PFSK-1 (cell line): ENCODE measurements around the gene LRRC55.

ENCODE experiments used
- POLR2AphosphoS5 ChIP-seq: IDR thresholded peaks from 2 replicates; pipeline ENCODE4 v1.6.1; 2012; ENCODE audit warnings: low read depth, mild to moderate bottlenecking, control low read depth, low read length, moderate library complexity
- REST ChIP-seq, 2 experiments: IDR thresholded peaks; 2 replicates each; pipeline versions ENCODE4 v1.6.1 to v1.8.0; 2011 to 2012; ENCODE audit warnings: low read depth in 2 of 2, low read length in 2 of 2, control low read depth in 1 of 2, inconsistent platforms in 1 of 2, mild to moderate bottlenecking in 1 of 2, moderate library complexity in 1 of 2; ENCODE audit not compliant: insufficient read depth in 1 of 2
- SIN3A ChIP-seq: IDR thresholded peaks from 2 replicates; pipeline ENCODE4 v1.6.1; 2012; ENCODE audit warnings: mild to moderate bottlenecking, low read length, moderate library complexity, borderline replicate concordance; ENCODE audit not compliant: insufficient read depth
- TAF1 ChIP-seq: IDR thresholded peaks from 2 replicates; pipeline ENCODE4 v1.6.1; 2012; ENCODE audit warnings: low read length, control low read depth, borderline replicate concordance; ENCODE audit not compliant: insufficient read depth

- TF ChIP-seq REST (IDR thresholded peaks at IDR 0.05; ENCODE audit: insufficient read depth in 1 of 2, low read depth in 2 of 2, low read length in 2 of 2) (no peak), TAF1 (no peak), POLR2AphosphoS5 (no peak), SIN3A (no peak)
Observed at GRCh38 chr11:57237204-57237681, 55.5 kb downstream of the LRRC55 start, which contains the start of gene APLNR.
